Stimulated activated CD4-positive, alpha-beta T cell treated with anti-CD3 and anti-CD28 coated beads, TNF-alpha, amount 100 ng/mL, for 24 hours (primary cell): ENCODE results near the gene KIDINS220.

ENCODE experiments used
- DNase-seq, 3 experiments: peaks; one replicate each; pipeline ENCODE4 v3.0.0-alpha.2; 2020; ENCODE audit warnings: low read depth in 3 of 3

Gene KIDINS220

DNA sequence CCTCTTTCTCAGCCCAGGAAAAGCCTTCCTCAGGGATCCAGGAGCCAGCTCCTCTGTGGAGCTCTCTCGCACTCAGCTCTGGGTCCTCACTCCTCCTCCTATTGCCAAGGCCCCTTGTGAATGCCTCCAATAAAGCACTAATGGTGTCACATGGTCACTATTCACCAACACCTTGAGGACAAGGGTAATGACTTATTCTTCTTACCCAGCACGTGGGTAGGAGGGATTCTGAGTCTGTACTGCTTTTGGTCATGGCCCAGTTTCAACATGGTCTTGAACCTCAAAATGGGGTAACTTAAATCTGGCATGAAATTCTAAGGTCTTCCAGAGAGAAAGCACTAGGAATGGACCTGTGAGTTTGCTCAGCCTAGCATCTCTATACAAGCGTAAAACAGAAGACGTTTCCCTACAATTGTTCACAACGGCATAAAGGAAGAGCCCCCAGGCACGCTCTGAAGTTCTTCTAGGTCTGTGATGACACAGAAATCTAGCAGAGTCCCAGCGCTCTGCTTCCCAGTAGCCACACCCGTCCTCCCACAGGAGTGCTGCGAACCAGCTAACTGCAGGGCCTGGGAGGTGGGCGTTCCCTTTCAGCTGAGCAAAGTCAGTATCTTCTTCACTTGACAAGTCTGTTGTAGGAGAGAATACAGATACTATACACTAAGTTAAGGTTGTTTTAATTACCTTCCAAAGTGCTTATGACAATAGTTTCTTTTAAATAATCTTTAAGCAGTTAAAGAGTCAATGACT, 14.6 kb upstream of the KIDINS220 start:
- no peak for DNase-seq

DNA sequence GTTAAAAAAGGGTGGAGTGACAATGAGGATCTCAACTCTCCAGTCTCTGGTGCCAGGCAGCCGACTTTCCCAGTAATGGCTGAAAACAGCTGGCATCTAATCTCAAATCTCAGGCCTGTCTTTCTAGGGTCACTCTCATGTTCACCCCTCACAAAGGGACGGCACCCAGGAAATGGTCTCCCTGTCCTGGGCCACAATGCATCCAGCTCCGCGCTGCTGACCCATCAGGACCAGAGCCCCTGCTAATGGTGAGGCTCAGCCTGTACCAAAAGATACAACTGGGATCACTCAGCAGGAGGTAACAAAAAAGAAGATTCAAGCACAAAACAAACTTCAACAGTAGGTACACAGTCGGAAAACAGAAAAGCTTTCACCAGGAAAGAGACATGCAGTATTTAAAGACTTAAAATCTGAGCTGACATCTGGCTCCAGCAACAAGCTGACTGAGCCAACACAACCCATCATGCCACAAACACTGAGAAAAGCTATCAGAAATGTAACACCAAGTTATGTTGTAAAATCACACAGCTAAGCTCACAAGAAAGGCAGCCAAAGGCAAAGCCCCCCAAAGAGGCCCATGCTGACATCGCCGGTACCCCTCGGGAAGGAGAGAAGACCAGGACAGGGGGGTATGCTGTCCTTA, 13.6 kb upstream of the KIDINS220 start:
- no peak for DNase-seq

DNA sequence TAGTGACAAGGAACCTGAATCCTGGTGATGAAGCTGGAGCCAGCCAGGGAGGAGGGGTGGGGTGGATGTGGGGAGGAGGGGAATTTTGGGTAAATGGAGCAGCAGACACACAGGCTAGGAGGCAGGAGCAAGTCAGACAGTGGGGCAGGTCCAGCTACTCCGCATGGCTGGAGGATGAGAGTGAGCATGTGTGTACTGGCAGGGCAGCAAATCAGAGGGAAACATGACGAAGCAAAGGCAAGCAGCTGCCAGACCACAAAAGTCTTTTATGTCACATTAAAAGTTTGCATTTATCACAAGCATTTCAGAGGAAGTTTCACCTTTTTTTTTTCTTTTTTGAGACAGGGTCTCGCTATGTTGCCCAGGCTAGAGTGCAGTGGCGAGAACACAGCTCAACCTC, 11.9 kb upstream of the KIDINS220 start:
- no peak for DNase-seq

DNA sequence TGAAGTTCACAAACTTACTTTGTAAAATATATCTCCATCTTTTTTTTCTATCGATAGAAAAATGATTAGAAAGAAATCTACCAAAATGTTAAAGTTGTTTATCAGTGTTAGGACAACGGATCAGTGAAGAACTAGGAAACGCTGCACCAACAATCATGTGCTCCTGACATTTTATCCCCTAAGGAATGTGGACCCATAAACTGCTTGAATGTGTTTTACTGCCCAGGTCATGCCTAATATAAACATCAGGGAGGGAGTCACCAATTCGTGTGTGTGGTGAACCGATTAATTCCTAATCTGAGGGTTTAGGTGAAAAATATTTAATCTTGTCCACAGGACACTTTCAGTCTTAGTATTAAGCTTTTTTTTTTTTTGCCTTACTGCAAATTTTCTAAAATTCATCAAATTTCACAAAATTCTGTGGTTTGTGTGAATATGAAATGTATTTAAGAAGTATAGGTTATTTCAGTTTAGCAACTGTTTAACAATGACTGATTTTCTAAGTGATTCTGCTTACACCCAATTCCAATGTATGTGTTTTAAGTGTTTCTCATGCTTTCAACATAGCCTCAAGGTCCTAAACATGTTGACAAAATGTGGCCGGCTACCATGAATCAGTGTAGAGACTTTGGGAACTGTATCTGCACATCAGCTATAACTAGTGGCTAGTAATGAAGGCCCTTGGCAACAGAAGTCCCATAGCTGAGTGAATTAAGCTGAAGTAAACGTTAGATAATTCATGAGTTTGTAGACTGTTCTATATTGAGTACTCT, 11.1 kb upstream of the KIDINS220 start:
- DNase-seq = no peak

DNA sequence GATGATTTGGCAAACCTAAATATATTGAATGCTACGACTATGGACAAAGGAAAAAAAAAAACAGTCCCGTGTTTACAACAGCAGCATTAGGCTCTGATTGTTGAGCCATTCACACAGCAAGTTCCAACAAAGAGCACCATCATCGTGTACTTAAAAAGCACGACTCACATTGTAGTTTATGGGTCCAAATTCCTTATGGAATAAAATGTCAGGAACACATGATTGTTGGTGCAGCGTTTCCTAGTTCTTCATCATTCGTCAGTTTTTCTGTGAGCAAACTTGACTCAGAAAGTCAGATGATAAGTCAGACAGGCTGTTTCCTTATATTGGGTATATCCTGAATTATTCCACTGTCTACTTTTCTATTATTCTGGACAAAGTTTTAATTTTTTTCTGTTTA, 10.0 kb upstream of the KIDINS220 start:
- no peak for DNase-seq

DNA sequence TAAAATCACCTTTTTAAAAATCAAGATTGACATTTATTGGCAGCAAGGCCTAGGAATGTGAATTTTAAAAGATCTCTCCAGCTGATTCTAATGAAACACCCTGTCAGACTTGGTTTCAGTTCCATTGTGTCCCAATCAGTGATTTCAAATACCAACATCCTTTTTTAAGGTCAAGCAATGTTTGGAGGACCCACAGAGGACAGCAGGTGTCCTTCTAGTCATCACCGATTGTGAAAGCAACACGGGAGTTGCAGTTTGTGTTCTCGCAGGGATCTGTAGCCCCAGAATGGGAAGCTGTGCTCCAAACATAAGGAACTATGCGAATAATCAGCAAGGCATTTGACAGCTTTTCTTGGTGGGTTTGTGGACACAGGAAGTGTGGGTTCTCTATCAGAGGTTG, 4.5 kb upstream of the KIDINS220 start:
- DNase-seq = no peak

DNA sequence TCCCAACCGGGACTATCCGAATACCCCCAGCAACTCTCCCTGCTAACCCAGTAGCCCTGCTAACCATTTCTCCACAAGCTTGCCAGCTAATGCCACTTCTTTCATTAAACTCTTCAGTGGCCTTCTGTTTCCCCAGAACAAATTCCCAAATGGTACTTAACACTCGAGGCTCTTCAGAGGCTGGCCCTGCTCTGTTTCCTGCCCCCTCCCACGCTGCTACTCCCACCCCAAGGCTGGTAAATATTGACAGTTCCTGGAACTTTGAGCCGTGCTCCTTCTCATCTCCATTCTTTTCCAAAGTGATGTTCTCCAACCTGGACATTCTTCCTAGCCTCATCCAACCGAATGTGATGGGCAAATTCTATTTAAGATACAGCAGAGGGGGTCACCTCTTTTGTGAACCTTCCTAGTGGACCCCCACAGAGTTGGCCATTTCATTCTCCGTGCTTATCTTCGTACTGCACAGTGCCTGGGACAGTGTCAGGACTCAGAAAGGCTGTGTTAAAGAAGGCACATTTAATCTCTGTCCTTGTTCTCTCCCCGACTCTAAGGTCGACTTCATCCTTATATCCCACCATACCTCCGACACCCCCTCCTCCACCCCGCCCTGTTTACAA, 3.2 kb upstream of the KIDINS220 start:
- DNase-seq = no peak

DNA sequence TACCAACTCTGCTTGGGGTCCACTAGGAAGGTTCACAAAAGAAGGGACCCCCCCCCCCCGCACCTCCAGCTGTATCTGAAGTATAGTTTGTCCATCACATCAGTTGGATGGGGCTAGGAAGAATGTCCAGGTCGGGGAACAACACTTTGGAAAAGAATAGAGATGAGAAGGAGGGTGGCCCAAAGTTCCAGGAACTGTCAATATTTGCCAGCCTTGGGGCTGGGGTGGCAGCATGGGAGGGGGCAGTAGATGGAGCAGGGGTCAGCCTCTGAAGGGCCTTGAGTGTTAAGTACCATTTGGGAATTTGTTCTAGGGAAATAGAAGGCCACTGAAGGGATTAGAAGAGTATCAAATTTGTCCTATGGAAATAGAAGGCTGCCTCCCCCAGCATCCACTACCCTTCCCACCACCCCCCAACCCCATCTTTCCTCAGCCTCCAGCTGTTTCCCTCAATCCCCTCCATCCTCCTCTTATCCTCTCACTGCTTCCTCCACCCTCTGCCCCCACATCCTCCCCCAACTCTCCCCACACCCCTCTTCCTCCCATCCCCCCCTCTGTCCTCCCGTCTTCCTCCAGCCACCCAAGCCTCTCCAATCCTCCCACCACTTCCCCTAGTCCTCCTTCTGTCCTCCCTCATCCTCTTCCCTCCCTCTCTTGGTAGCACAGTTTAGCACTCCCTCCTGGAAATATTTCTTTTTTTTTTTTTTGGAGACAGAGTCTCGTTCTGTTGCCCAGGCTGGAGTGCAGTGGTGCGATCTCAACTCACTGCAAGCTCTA, 2.0 kb upstream of the KIDINS220 start:
- no peak for DNase-seq

DNA sequence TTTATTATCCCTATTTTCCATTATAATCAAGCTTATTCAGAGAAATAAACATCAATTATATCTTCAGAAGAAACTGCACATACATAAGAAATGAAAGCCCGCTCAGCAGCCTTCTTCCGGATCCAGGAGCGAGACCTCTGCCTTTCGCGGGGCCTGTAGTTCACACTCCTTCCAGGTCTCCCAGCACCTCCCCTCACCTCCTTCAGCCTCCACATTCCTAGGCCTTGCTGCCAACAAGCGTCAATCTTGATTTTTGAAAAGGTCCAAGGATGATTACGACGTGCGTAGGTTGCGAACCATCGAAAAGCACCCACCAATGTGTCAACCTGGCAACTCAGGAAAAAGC, 355 bp upstream of the KIDINS220 start:
- no peak for DNase-seq

DNA sequence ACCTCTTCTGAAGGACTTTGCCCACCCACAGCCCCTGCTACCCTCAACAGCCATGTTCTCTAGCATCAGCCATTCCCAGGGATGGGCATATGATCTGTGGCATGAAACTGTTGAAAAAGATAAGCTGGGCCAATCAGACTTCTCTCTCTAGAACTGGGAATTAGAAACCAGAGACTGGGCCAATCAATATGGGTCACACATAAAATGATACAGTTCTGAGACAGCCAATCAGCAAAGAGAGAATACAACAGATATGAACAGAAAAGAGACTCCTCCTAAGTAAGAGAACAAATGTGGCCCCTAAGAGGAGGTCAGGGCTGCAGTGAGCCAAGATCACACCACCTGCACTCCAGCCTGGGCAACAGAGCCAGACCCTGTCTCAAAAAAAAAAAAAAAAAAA, 2.1 kb downstream of the KIDINS220 start:
- DNase-seq = no peak

DNA sequence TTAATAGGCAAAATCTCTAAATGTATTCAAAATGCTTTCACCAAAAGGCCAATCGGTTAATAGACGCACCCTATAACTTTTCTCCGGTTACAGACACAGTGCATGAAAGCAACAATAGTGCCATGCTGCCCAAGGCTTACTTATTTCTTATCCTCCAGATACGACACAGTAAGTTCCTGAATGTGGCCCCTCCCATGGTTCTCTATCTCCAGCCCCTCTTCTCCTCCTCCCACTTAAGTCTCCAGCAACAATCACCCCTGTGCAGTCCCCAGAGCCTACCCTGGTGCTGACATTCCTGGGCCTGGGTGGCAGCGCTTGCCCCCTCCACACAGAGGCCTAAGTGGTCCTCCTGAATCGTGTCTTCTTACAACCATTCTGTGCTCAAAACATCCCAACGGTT, 3.6 kb downstream of the KIDINS220 start:
- DNase-seq = no peak

DNA sequence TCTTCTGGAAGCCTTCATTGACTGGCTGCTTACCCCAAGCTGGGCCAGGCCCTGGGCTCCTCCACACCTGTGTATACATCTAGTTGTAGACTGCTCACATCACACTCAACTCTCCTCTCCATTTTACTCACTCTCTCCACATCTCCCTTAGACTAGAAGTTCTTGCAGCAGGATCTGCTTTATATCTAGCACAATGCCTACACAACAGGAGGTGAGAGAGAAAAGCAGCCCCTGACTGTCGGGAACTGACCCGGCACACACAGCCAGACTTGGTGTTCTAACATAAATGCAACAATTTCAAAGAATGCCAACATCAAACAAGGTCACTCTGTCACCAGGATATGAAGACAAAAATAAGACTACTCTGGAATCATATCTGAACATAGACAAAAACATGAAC, 5.9 kb downstream of the KIDINS220 start:
- DNase-seq = no peak

DNA sequence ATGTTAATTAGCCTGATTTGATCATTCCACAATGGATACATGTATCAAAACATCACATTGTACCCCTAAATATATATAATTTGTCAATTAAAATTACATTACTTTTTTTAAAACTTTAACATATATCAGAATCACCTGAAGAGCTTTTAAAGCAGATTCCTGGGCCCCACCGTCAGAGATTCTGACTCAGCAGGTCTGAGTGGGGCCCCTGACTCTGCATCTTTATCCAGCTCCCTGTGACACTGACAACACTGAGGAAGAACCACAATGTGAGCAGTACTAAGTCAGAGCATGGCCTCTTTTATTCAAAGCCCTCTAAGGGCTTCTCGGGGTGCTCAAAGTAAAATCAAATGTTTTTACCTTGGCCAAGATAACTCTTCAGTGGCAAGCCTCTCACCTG, 9.7 kb downstream of the KIDINS220 start:
- DNase-seq = no peak

DNA sequence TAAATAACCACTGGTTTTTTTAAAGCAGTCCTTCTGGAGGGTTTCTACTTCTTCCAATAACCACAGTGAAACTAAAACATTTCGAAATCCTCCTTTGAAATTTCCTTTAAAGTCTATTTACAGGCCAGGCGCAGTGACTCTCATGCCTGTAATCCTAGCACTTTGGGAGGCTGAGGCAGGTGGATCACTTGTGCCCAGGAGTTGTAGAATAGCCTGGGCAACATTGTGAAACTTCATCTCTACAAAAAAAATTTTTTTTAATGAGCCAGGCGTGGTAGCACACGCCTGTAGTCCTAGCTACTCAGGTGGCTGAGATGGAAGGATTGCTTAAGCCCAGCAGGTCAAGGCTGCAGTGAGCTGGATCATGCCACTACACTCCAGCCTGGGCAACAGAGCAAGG, 15.2 kb downstream of the KIDINS220 start:
- no peak for DNase-seq

DNA sequence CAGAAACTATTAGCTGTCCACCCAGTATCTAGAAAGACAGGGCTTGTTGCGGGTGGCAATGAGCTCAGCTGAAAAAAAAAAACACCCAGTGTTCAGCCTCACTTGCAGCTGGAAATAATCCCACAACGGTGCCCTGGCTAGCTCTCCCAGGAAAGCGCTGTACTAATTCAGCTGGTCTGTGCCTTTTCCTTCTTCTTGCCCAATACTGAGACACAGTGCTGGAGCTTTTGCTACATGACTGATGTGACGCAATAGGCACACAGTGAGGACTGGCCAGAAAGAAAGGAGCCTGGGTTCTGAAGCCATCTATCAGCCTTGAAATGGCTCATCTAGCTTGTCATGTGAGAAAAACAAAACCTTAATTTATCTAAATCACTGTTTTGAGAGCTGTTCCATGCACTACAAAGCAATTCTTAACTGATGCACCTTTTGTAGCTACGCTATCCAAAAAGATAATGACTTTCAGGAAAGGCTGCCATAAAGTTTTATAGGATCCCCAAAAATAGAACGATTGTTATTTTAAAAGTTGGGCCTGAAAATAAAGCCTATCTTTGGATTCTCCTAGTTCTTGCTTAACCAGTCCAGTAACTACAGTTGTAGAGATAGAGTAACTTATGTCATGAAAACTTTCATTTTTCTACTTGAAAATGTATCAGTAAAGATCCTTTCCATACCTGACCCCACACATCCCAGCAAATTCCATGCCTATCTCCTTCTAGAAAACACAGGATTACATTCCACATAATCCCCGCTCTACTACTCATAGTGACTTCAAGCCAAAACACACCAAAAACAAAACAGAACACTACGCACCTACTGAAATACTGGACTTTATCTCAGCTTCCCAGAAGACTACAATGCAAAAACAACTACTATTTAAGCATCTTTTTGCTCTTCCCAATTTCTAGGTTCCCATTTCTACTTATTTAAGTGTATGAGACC, 15.9 kb downstream of the KIDINS220 start:
- DNase-seq = no peak

DNA sequence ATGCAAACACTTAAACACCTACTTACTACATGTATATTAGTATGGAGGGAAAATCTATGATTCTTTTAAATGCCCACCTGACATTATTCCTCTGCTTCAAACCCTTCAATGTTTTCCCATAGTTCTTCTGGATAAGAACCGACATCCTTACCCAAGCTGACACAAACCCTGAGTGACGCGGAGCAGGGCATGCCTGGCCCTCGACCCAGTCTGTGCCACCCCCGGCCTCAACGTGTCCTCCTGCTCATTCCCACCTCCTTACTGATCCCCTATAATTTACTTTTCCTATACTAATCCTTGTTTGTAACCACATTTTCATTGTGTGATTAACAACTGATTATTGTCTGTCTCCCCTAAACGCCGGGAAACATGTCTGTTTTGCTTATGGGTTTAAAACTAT, 17.5 kb downstream of the KIDINS220 start:
- no peak for DNase-seq

DNA sequence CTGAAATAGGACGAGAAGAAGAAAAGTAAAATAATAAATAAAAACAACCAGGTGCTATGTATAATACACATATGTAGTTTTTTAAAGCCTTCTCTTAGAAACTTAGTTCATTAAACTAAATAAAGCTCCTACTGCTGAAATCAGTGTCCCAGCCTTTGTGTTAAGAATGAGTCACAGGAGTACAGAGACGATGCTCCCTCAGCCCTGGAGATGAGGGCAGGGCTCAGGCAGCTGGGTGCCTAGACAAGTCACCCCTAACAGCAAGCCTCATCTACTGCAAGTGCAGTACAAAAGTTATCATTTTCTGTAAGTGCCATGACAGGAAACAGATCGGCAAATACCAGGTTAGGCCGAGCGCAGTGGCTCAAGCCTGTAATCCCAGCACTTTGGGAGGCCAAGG, 18.2 kb downstream of the KIDINS220 start:
- DNase-seq = no peak

DNA sequence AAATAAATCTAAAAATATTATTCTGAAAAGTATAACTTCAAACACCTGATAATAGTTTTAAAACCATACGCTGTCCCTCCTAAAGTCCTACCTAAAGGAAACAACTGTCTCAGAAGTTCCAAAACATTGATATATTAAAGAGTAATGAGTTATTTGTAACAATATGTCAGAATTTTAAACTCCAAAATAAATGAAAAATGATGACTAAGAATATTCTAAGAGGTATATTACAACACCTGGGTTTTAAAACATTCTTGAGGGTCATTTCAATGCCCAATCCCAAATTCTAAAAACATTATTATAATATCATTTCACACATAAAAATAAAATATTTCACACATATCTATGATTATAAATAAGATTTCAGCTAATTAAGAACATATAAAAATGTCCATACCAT, 20.2 kb downstream of the KIDINS220 start:
- no peak for DNase-seq

DNA sequence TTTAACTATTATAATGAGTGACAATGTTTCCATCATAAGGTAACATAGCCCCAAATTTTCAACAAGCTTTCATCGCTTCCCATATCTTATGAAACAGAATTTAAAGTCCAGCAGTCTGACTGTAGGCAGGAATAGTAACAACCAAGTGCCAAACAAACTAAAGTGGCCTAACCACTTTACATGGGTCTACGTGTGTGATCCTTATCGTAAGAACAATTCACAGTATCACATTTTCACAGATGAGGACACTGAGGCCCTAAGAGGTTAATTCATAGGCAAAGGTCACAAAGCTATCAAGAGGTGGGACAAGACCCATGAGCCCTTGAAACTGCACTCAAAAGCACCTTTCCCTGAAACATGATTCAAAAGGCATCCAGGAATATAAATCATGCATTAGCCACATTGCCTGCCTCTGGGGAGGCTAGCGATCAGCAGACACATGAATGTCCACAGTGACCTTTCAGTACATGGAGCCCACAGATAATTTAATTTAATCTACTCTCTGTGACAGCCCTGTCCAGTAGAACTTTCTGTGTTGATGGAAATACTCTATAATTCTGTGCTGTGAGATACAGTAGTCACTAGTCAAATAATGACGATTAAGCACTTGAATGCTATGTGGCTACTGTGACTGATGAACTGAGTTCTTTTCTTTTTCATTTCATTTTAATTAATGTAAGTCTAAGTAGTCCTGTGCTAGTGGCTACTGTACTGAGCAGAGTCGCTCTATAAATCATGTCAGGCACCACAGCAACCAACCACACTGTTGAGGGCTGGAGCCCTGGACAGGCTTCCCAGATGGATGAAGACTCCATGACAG, 30.3 kb downstream of the KIDINS220 start:
- no peak for DNase-seq
